Body of pancreas (tissue), 4 donors: ENCODE results near the gene HIGD2B. TPM values are rescaled to one million over a fixed set of nuclear protein-coding genes. Genes with fewer than 3 reads are reported as not detected.
"Not testable (repeated sequence)": the region's sequence is repeated elsewhere in the genome, so short reads cannot be mapped to it uniquely, and the experiment has no call there.

Experiments used
- ATAC-seq: fragments of 150-250 bp; one replicate; pipeline ENCODE4 v1.9.1; 2016
- DNase-seq, 4 donors: peaks; one replicate each; pipeline ENCODE4 v3.0.0-alpha.2; 2019
- H3K27ac ChIP-seq, 4 donors: fragments of 200-600 bp; sonication (generic); 1 replicate in 3 of 4; 2 replicates in 1 of 4; pipeline versions ENCODE4 v1.5.1 to v1.6.1; 2016 to 2019; ENCODE audit warnings: mild to moderate bottlenecking in 1 of 4, mixed read lengths in 1 of 4, moderate library complexity in 1 of 4
- H3K27me3 ChIP-seq, 2 donors: fragments of 200-600 bp; sonication (generic); one replicate each; pipeline ENCODE4 v1.6.0; 2016; ENCODE audit warnings: mild to moderate bottlenecking in 1 of 2
- H3K36me3 ChIP-seq, 2 donors: fragments of 200-600 bp; sonication (generic); replicated peaks in 1 of 2; 2 replicates each; pipeline ENCODE4 v1.5.1; 2016; ENCODE audit warnings: low read depth in 2 of 2; ENCODE audit not compliant: insufficient read depth in 1 of 2
- H3K4me1 ChIP-seq: fragments of 200-600 bp; sonication (generic); one replicate; pipeline ENCODE4 v1.6.0; 2016
- H3K4me3 ChIP-seq, 2 donors: fragments of 200-600 bp; sonication (generic); 1 replicate in 1 of 2; 2 replicates in 1 of 2; pipeline ENCODE4 v1.5.1; 2016 to 2019
- H3K9me3 ChIP-seq, 3 donors: fragments of 200-600 bp; sonication (generic); 1 replicate in 2 of 3; 2 replicates in 1 of 3; pipeline ENCODE4 v1.5.1; 2016
- POLR2A ChIP-seq, 3 donors: fragments of 450-650 bp; IDR thresholded peaks; one replicate each; pipeline ENCODE4 v1.6.1; 2016; ENCODE audit warnings: antibody characterized with exemption in 3 of 3, mild to moderate bottlenecking in 2 of 3
- WGBS, 2 donors: methylation state at CpG; one replicate each; pipeline ENCODE4 v1.1.5; 2017; 5-methylcytosine and 5-hydroxymethylcytosine counted together
- intact Hi-C: fragments of 100-400 bp; cut with DNase I; formaldehyde crosslinking; loops from one replicate; pipeline ENCODE4 v1.15.1; 2023
- total RNA-seq, 2 donors: library from RNA; depleted of rRNA; stranded (reverse); fragments of >200 nt; gene quantifications; one replicate each; pipeline ENCODE4 v1.1.0, GENCODE V29; 2016
- TF ChIP-seq, protein P1 (sequence below), 7 experiments: fragments of 450-650 bp in 4 of 7; fragments of 200-600 bp in 3 of 7; sonication (generic) in 3 of 7; IDR thresholded peaks; one replicate each; pipeline ENCODE4 v1.5.1; 2016 to 2019; ENCODE audit warnings: antibody characterized with exemption in 7 of 7

The HIGD2B gene
- total RNA-seq, 2 donors from 2014 or later, result not detected

DNA sequence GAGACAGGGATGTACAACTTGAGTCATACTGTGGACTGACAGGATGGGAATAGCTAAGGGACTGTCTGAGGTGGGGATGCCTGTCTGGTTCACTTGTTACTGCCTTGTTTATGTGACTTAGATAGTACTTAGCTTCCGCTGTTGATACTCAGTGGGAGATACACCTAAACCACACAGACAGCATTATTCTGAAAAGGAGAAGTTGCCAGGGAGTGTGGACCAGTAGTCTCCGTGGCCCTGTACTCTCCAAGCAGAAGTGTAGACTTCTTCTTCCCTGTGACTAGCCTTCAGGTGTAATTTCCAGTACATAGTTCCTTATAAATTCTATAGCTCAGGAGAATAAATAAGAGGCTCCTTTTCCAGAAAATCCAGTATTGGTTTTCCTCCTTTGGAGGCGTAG is 5.1 kb downstream of the HIGD2B start:
- Histone ChIP-seq H3K36me3 (no peaks in the 10 kb centered on the region), H3K4me3 (no peak overlapping the region), H3K27ac (no peak overlapping the region), H3K4me1 (peaks cover 6% of the 10 kb centered on the region), H3K27me3 (no peaks in the 10 kb centered on the region), H3K9me3 (no peaks in the 10 kb centered on the region)
- DNase-seq (no peak), ATAC-seq (no peak)
- intact Hi-C loops, result no loop called here
- no peak for TF ChIP-seq POLR2A (IDR thresholded peaks at IDR 0.05)
- TF ChIP-seq, protein P1, sequence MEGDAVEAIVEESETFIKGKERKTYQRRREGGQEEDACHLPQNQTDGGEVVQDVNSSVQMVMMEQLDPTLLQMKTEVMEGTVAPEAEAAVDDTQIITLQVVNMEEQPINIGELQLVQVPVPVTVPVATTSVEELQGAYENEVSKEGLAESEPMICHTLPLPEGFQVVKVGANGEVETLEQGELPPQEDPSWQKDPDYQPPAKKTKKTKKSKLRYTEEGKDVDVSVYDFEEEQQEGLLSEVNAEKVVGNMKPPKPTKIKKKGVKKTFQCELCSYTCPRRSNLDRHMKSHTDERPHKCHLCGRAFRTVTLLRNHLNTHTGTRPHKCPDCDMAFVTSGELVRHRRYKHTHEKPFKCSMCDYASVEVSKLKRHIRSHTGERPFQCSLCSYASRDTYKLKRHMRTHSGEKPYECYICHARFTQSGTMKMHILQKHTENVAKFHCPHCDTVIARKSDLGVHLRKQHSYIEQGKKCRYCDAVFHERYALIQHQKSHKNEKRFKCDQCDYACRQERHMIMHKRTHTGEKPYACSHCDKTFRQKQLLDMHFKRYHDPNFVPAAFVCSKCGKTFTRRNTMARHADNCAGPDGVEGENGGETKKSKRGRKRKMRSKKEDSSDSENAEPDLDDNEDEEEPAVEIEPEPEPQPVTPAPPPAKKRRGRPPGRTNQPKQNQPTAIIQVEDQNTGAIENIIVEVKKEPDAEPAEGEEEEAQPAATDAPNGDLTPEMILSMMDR (IDR thresholded peaks at IDR 0.05), result no peak
- 47 to 56% methylated on average over 3 of the region's 3 CpGs for WGBS, 2 donors

DNA sequence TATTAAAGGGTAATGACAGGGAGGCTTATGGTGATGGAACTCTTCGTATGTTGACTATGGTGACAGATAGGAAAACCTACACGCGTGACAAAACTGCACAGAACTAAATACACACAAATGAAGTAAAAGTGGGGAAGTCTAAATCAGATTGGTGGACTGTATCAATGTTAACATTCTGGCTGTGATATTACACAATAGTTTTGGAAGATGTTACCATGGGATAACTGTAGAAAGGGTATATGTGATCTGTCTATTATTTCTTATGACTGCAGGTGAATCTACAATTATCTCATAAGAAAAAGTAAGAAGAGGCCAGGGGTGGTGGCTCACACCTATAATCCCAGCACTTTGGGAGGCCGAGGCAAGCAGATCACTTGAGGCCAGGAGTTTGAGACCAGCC is 9.1 kb downstream of the HIGD2B start:
- TF ChIP-seq POLR2A (IDR thresholded peaks at IDR 0.05), result no peak
- TF ChIP-seq, protein P1 (IDR thresholded peaks at IDR 0.05), result no peak
- Histone ChIP-seq H3K27me3 (no peaks in the 10 kb centered on the region), H3K4me1 (no peaks in the 10 kb centered on the region), H3K9me3 (no peaks in the 10 kb centered on the region), H3K36me3 (no peaks in the 10 kb centered on the region), H3K4me3 (no peak overlapping the region), H3K27ac (no peak overlapping the region)
- whole genome bisulfite sequencing, 2 donors, result 72 to 82% methylated on average over 4 of the region's 4 CpGs
- ATAC-seq (no peak), DNase-seq (no peak)
- intact Hi-C loops, result no loop called here

- ATAC-seq (no peak), DNase-seq (no peak)
- Histone ChIP-seq H3K9me3 (no peaks in the 10 kb centered on the region), H3K27me3 (no peaks in the 10 kb centered on the region), H3K36me3 (no peaks in the 10 kb centered on the region), H3K4me1 (peaks cover 4% of the 10 kb centered on the region), H3K4me3 (no peak overlapping the region), H3K27ac (no peak overlapping the region)
- 21 to 33% methylated on average over 3 of the region's 3 CpGs for whole genome bisulfite sequencing, 2 donors
- intact Hi-C loops, result no loop called here
- TF ChIP-seq POLR2A (IDR thresholded peaks at IDR 0.05), result no peak
- TF ChIP-seq, protein P1 (IDR thresholded peaks at IDR 0.05), result no peak
These were observed 14.5 kb downstream of the HIGD2B start for GRCh38 chr15:72671525-72671924.

GRCh38 chr15:72670656-72671352 is 15.2 kb downstream of the HIGD2B start:
- peak overlapping the region in 3 of 4 donors; percentile 68 to 80 (median 72) for H3K27ac ChIP-seq
- H3K4me1 ChIP-seq, H3K36me3 ChIP-seq, intact Hi-C loops, H3K9me3 ChIP-seq, H3K4me3 ChIP-seq, H3K27me3 ChIP-seq: not testable (repeated sequence)
- 0 to 3% methylated on average over 5 to 8 of the region's 8 CpGs for WGBS, 2 donors
- TF ChIP-seq, protein P1 (IDR thresholded peaks at IDR 0.05), result peak; percentile 55 to 98 (median 72)
- TF ChIP-seq POLR2A (IDR thresholded peaks at IDR 0.05), result peak in 2 of 3 donors; percentile 53 to 54
- peak; percentile 99 for ATAC-seq
- DNase-seq, result peak; percentile 89 to 94 (median 90)

DNA sequence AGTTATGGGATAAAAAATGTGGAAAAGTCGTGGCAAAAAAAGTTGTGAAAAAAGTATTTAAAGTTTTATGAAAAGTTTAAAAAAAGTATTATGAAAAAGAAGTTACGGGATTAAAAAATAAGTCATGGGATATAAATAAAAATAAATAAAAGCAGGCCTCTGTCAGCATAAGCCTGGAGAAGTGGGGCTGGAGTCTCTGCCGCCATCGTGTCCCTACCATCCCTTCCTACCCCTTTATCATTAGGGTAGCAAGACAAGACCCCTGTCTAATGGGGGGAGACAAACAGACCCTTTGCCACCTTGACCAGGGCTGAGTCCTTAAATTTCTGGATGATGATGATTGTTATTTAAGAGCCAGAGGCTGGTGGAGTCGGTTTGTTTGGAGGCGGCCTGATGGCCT is 16.2 kb downstream of the HIGD2B start:
- ATAC-seq, H3K27ac ChIP-seq, H3K4me3 ChIP-seq, H3K4me1 ChIP-seq, H3K36me3 ChIP-seq, H3K9me3 ChIP-seq, H3K27me3 ChIP-seq, DNase-seq, intact Hi-C loops: not testable (repeated sequence)
- WGBS, 2 donors, result 83 to 94% methylated on average over 3 to 4 of the region's 6 CpGs

DNA sequence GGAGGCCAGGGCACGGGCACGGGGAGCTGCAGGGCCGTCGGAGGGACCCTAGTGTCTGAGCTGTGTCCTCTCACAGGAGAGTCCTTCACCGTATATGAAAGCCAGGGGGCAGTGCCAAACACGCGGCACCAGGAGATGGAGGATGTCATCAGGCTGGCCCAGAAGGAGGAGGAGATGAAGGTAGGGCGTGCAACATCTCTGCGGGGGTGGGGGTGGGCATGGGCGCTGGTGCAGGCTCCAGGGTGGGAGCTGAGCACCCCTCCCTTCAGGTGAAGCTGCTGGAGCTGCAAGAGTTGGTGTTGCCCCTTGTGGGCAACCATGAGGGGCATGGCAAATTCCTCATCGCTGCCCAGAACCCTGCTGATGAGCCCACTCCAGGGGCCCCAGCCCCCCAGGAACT is 20.3 kb downstream of the HIGD2B start:
- intact Hi-C loops, H3K27ac ChIP-seq, H3K9me3 ChIP-seq, H3K36me3 ChIP-seq, ATAC-seq, H3K4me1 ChIP-seq, H3K27me3 ChIP-seq, DNase-seq, H3K4me3 ChIP-seq: not testable (repeated sequence)
- 42 to 76% methylated on average over 2 to 3 of the region's 11 CpGs for WGBS, 2 donors

DNA sequence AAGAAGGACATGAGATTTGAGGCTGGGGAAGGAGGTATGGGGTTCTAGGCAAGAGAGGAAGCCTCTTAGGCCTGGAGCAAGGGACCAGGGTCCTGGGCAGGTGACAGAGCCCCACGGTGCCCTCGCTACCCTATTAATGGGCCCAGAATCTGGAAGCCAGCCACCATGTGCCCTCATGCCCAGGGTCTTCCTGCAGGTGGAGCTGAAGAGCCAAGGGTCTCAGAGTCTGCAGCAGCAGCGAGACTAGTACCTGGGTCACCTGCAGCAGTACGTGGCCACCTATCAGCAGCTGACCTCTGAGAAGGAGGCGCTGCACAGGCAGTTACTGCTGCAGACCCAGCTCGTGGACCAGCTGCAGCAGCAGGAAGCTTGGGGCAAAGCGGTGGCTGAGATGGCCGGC is 22.1 kb downstream of the HIGD2B start:
- H3K9me3 ChIP-seq, H3K4me3 ChIP-seq, H3K27me3 ChIP-seq, H3K36me3 ChIP-seq, H3K27ac ChIP-seq, H3K4me1 ChIP-seq, ATAC-seq, intact Hi-C loops, DNase-seq: not testable (repeated sequence)
- WGBS, 2 donors, result 70% methylated on average over 2 of the region's 8 CpGs; no CpG with 5 or more reads in 1 of the 2 donors

GRCh38 chr15:72661081-72661480 is 24.9 kb downstream of the HIGD2B start:
- 73 to 77% methylated on average over 8 to 9 of the region's 10 CpGs for WGBS, 2 donors
- DNase-seq, H3K4me1 ChIP-seq, H3K36me3 ChIP-seq, ATAC-seq, H3K4me3 ChIP-seq, H3K9me3 ChIP-seq, intact Hi-C loops, H3K27me3 ChIP-seq, H3K27ac ChIP-seq: not testable (repeated sequence)
